Spleen (tissue), 11 donors: ENCODE data around the gene HEPACAM. TPM values are rescaled to one million over a fixed set of nuclear protein-coding genes. Genes with fewer than 3 reads are reported as not detected.

Experiments
- DNase-seq: peaks from one replicate; pipeline ENCODE4 v3.0.0-alpha.2; 2020
- H3K27ac ChIP-seq, 8 donors: fragments of 200-600 bp; sonication (generic) in 7 of 8; 1 replicate in 4 of 8; 2 replicates in 4 of 8; pipeline versions ENCODE4 v1.5.0 to v1.8.0; 2016 to 2021; ENCODE audit warnings: inconsistent platforms in 4 of 8, mild to moderate bottlenecking in 4 of 8, moderate library complexity in 1 of 8
- H3K27me3 ChIP-seq, 7 donors: fragments of 200-600 bp; sonication (generic) in 6 of 7; replicated peaks in 1 of 7; 1 replicate in 4 of 7; 2 replicates in 3 of 7; pipeline versions ENCODE4 v1.5.0 to v1.8.0; 2016 to 2021; ENCODE audit warnings: inconsistent platforms in 3 of 7, mild to moderate bottlenecking in 1 of 7
- H3K36me3 ChIP-seq, 6 donors: fragments of 200-600 bp; sonication (generic) in 5 of 6; 1 replicate in 4 of 6; 2 replicates in 2 of 6; pipeline versions ENCODE4 v1.5.0 to v1.8.0; 2016 to 2021; ENCODE audit warnings: inconsistent platforms in 2 of 6
- H3K4me1 ChIP-seq, 6 donors: fragments of 200-600 bp; sonication (generic) in 5 of 6; 1 replicate in 3 of 6; 2 replicates in 3 of 6; pipeline versions ENCODE4 v1.5.0 to v1.8.0; 2016 to 2021; ENCODE audit warnings: inconsistent platforms in 3 of 6
- H3K4me3 ChIP-seq, 8 donors: fragments of 200-600 bp; sonication (generic) in 7 of 8; 1 replicate in 4 of 8; 2 replicates in 4 of 8; pipeline versions ENCODE4 v1.5.0 to v1.8.0; 2016 to 2021; ENCODE audit warnings: inconsistent platforms in 4 of 8, mild to moderate bottlenecking in 4 of 8, moderate library complexity in 2 of 8
- H3K9me3 ChIP-seq, 8 donors: fragments of 200-600 bp; sonication (generic) in 7 of 8; 1 replicate in 4 of 8; 2 replicates in 4 of 8; pipeline versions ENCODE4 v1.5.0 to v1.8.0; 2016 to 2021; ENCODE audit warnings: inconsistent platforms in 4 of 8
- CTCF ChIP-seq, 11 experiments: fragments of 200-600 bp in 7 of 11; fragments of 450-650 bp in 4 of 11; sonication (generic) in 4 of 11; IDR thresholded peaks in 8 of 11; conservative IDR thresholded peaks in 3 of 11; 1 replicate in 7 of 11; 2 replicates in 4 of 11; pipeline versions ENCODE4 v1.4.0 to v1.8.0; 2016 to 2021; ENCODE audit warnings: antibody characterized with exemption in 11 of 11, inconsistent platforms in 4 of 11, mild to moderate bottlenecking in 1 of 11
- POLR2A ChIP-seq, 3 donors: fragments of 450-650 bp; IDR thresholded peaks; one replicate each; pipeline ENCODE4 v1.5.1; 2017; ENCODE audit warnings: antibody characterized with exemption in 3 of 3, mild to moderate bottlenecking in 1 of 3
- POLR2AphosphoS5 ChIP-seq, 3 donors: sonication (generic); formaldehyde crosslinking; IDR thresholded peaks; one replicate each; pipeline ENCODE4 v1.5.1; 2017; ENCODE audit warnings: antibody characterized with exemption in 3 of 3
- WGBS, 5 donors: extraction: QIAGEN DNeasy Blood & Tissue Kit in 3 of 5; methylation state at CpG; one replicate each; pipeline versions ENCODE4 v1.1.5 to v1.1.7; 2013 to 2018; 5-methylcytosine and 5-hydroxymethylcytosine counted together
- intact Hi-C: fragments of 100-400 bp; cut with DNase I; formaldehyde crosslinking; loops from one replicate; pipeline ENCODE4 v1.15.0; 2023; ENCODE audit warnings: low total_unique reads
- polyA plus RNA-seq, 3 donors: library from polyadenylated mRNA; stranded (reverse); fragments of 200-250 nt; gene quantifications; one replicate each; pipeline ENCODE4 v1.2.1, GENCODE V29; 2013
- total RNA-seq, 7 donors: library from RNA; depleted of rRNA in 3 of 7; stranded (reverse); fragments of >200 nt in 3 of 7; fragmentation: NEBNext Ultra II Directional in 4 of 7; extraction: Animal tissue kit (Norgen Biotek cat#: 25700) in 4 of 7; gene quantifications; one replicate each; pipeline versions ENCODE4 v1.1.0 to v1.2.1, GENCODE V29; 2016 to 2021
- donor health status: healthy with polysubstance abuse.
- donor health status: DM: no; HTN: no; CAD: no; lungs with moderate emphysema.
- donor health status: DM: no; HTN: no; CAD: no.
- donor health status: Bipolar disorder and iron deficiency.
- donor health status: healthy.
- donor health status: DM: no; HTN: no; CAD: no.
- donor health status: DM: yes; HTN: yes; CAD: no.

Gene HEPACAM
- total and polyA plus RNA-seq, 10 donors, result 0.04 to 2.7 (median 0.30) TPM; not detected in 6

- Histone ChIP-seq H3K27me3 (peaks cover 0 to 7% (median 5%) of the 10 kb centered on the region in 7 donors), H3K27ac (no peak overlapping the region)
- intact Hi-C loops, result no loop called here
Measured at GRCh38 chr11:124916370-124916710, 19.5 kb downstream of the HEPACAM start.

DNA sequence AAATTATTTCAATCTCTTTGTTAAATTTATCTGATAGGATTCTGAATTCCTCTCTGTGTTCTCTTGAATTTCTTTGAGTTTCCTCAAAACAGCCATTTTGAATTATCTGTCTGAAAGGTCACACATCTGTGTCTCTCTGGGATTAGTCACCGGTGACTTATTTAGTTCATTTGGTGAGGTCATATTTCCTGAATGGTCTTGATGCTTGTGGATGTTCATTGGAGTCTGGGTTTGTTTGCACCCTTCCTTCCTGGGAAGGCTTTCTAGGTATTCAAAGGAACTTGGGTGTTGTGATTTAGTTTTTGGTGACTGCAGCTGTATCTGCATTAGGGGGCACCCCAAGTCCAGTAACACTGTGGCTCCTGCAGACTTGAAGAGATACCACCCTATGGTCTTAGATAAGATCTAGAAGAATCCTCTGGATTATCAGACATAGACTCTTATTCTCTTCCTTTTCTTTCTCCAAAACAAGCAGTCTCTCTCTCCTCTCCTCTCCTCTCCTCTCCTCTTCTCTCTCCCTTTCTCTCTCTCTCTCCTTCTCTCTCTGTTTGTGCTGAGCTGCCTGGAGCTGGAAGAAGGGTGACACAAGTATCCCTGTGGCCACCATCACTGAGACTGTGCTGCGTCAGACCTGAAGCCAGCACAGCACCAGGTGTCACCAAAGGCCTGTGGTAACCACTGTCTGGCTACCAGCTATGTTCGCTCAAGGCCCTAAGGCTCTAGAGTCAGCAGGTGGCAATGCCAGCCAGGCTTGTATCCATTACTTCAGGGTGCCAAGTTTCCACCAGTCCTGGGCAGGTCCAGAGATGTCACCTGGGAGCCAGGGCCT is 20.1 kb downstream of the HEPACAM start:
- no peaks in the 10 kb centered on the region for H3K36me3 ChIP-seq
- WGBS, 5 donors, result 71 to 86% (median 80%) methylated on average over 3 of the region's 3 CpGs
- H3K27ac ChIP-seq, result no peak overlapping the region
- intact Hi-C loops, result no loop called here
- peaks cover 0 to under 1% (median 0%) of the 10 kb centered on the region in 7 donors for H3K27me3 ChIP-seq
- TF ChIP-seq CTCF (IDR thresholded peaks at IDR 0.05 in 8 of 11, conservative IDR thresholded peaks at IDR 0.05 in 3 of 11), result no peak
- TF ChIP-seq POLR2A (IDR thresholded peaks at IDR 0.05), result no peak
- TF ChIP-seq POLR2AphosphoS5 (IDR thresholded peaks at IDR 0.05), result no peak
- H3K4me1 ChIP-seq, result peaks cover 0 to 7% (median 1%) of the 10 kb centered on the region in 6 donors
- H3K4me3 ChIP-seq, result no peak overlapping the region
- H3K9me3 ChIP-seq, result peaks cover 0 to 20% (median 15%) of the 10 kb centered on the region in 8 donors
- no peak for DNase-seq

More at GRCh38 chr11:124916370-124916710, 19.5 kb downstream of the HEPACAM start:
- Histone ChIP-seq H3K4me3 (no peak overlapping the region), H3K36me3 (no peaks in the 10 kb centered on the region), H3K4me1 (peaks cover 0 to 13% (median 7%) of the 10 kb centered on the region in 6 donors), H3K9me3 (peaks cover 0 to 15% (median 12%) of the 10 kb centered on the region in 8 donors)
- DNase-seq, result no peak
- no peak for TF ChIP-seq POLR2A (IDR thresholded peaks at IDR 0.05)
- TF ChIP-seq CTCF (IDR thresholded peaks at IDR 0.05 in 8 of 11, conservative IDR thresholded peaks at IDR 0.05 in 3 of 11), result no peak
- TF ChIP-seq POLR2AphosphoS5 (IDR thresholded peaks at IDR 0.05), result no peak

GRCh38 chr11:124902616-124903015 is 33.2 kb downstream of the HEPACAM start:
- no peak overlapping the region for H3K4me3 ChIP-seq
- no peaks in the 10 kb centered on the region for H3K9me3 ChIP-seq
- intact Hi-C loops, result no loop called here
- WGBS, 5 donors, result 94 to 100% (median 98%) methylated on average over 1 of the region's 1 CpG
- no peak for DNase-seq
- no peaks in the 10 kb centered on the region for H3K36me3 ChIP-seq
- TF ChIP-seq POLR2AphosphoS5 (IDR thresholded peaks at IDR 0.05) (no peak), POLR2A (IDR thresholded peaks at IDR 0.05) (no peak), CTCF (IDR thresholded peaks at IDR 0.05 in 8 of 11, conservative IDR thresholded peaks at IDR 0.05 in 3 of 11) (no peak)
- peaks cover 0 to 31% (median 16%) of the 10 kb centered on the region in 6 donors for H3K4me1 ChIP-seq
- no peak overlapping the region for H3K27ac ChIP-seq
- H3K27me3 ChIP-seq, result peaks cover 0 to 21% (median 0%) of the 10 kb centered on the region in 7 donors

DNA sequence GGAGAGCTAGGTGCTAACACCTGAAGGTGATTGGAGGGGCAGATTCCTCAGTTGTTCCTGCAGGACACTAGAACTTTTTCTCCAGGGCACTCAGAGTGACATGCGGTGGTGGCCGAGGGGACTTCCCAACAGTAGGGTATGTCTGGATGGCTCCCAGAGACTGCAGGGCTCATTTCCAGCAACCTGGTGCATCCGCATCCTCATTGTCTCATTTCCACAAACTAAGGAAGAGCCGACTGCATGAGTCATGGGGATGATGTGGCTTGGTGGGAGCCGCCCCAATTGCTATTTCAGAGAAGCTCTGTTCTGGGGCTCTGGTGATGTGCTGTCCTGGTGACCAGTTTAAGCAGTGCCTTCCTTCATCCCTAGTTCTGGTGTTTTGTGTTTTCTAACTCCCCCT is 35.4 kb downstream of the HEPACAM start:
- H3K4me3 ChIP-seq, result no peak overlapping the region
- no peaks in the 10 kb centered on the region for H3K9me3 ChIP-seq
- no peaks in the 10 kb centered on the region for H3K36me3 ChIP-seq
- intact Hi-C loops, result no loop called here
- H3K4me1 ChIP-seq, result peaks cover 0 to 31% (median 18%) of the 10 kb centered on the region in 6 donors
- DNase-seq, result no peak
- H3K27me3 ChIP-seq, result peaks cover 0 to 27% (median 0%) of the 10 kb centered on the region in 7 donors
- 46 to 72% (median 71%) methylated on average over 5 of the region's 5 CpGs for WGBS, 5 donors
- peak overlapping the region in 7 of 8 donors; percentile 63 to 88 (median 83) for H3K27ac ChIP-seq
- TF ChIP-seq POLR2AphosphoS5 (IDR thresholded peaks at IDR 0.05) (peak in 1 of 3 donors; percentile 77), CTCF (IDR thresholded peaks at IDR 0.05 in 8 of 11, conservative IDR thresholded peaks at IDR 0.05 in 3 of 11) (no peak), POLR2A (IDR thresholded peaks at IDR 0.05) (no peak)
